HepG2 (cell line): Measurements from ENCODE around the gene PDE5A. TPM values are rescaled to one million over a fixed set of nuclear protein-coding genes. Genes with fewer than 3 reads are reported as not detected.

Experiments used
- ATAC-seq: fragments of 200-7000 bp; cut with Tn5 transposase; 3 replicates; pipeline ENCODE4 v1.9.1; 2020; ENCODE audit warnings: mild to moderate bottlenecking, moderate library complexity
- BruUV-seq: library from RNA; stranded (reverse); fragments of 400-500 nt; replicated peaks from 2 replicates; lab custom pipeline; 2021; lab: Mats Ljungman, UMichigan
- CTCF ChIA-PET: fragments of 300-600 bp; formaldehyde crosslinking; extraction: SDS; loops from one replicate; lab custom pipeline; 2021; ENCODE audit warnings: low total read pairs, inconsistent platforms, low intra/inter-chr PET ratio; lab: Yijun Ruan, JAX
- POLR2A ChIA-PET: fragments of 350-600 bp; sonication (Branson Sonifier 250); formaldehyde crosslinking; loops from one replicate; lab custom pipeline; 2020; ENCODE audit warnings: antibody characterized with exemption, inconsistent platforms; lab: Yijun Ruan, JAX
- DNase-seq: peaks from one replicate; pipeline ENCODE4 v3.0.0-alpha.2; 2015; ENCODE audit warnings: low spot score
- FAIRE-seq: peaks from 3 replicates; lab custom pipeline; 2011; peaks lifted over from hg19 to GRCh38; lab: Jason Lieb, UNC
- H2AFZ ChIP-seq: one replicate; pipeline ENCODE4 v1.6.1; 2011; ENCODE audit warnings: low read length, inconsistent platforms
- H3K27ac ChIP-seq: fragments of 300-600 bp; 3 replicates; pipeline ENCODE4 v1.8.0; 2011; ENCODE audit warnings: mixed run types, mild to moderate bottlenecking, mixed read lengths, low read length, inconsistent platforms; ENCODE audit not compliant: insufficient read depth; ENCODE audit errors: extremely low read length
- H3K27me3 ChIP-seq, 2 experiments: fragments of 200-600 bp in 1 of 2; 2 replicates in 1 of 2; 3 replicates in 1 of 2; pipeline versions ENCODE4 v1.6.0 to v1.8.0; 2011; ENCODE audit warnings: low read length in 2 of 2, mild to moderate bottlenecking in 2 of 2, moderate library complexity in 2 of 2, inconsistent platforms in 1 of 2; ENCODE audit not compliant: insufficient read depth in 2 of 2, control insufficient read depth in 1 of 2
- H3K36me3 ChIP-seq, 2 experiments: fragments of 200-600 bp in 1 of 2; replicated peaks in 1 of 2; 2 replicates in 1 of 2; 3 replicates in 1 of 2; pipeline versions ENCODE4 v1.5.1 to v1.8.0; 2011; ENCODE audit warnings: low read length in 2 of 2, inconsistent platforms in 1 of 2; ENCODE audit not compliant: insufficient read depth in 2 of 2, control insufficient read depth in 1 of 2
- H3K4me1 ChIP-seq: 2 replicates; pipeline ENCODE4 v1.5.1; 2012; ENCODE audit warnings: low read length, inconsistent platforms; ENCODE audit not compliant: insufficient read depth
- H3K4me2 ChIP-seq: 2 replicates; pipeline ENCODE4 v1.6.0; 2011; ENCODE audit warnings: low read depth, low read length, inconsistent platforms
- H3K4me3 ChIP-seq, 3 experiments: fragments of 200-600 bp in 1 of 3; sonication (generic), shearing (Covaris generic) in 1 of 3; replicated peaks in 1 of 3; 2 replicates each; pipeline ENCODE4 v1.5.1; 2011 to 2016; ENCODE audit warnings: low read length in 3 of 3, inconsistent platforms in 2 of 3, low read depth in 2 of 3, mild to moderate bottlenecking in 2 of 3, control low read depth in 1 of 3, mixed read lengths in 1 of 3; ENCODE audit not compliant: insufficient read depth in 1 of 3
- H3K79me2 ChIP-seq: one replicate; pipeline ENCODE4 v1.6.1; 2011; ENCODE audit warnings: low read length, inconsistent platforms; ENCODE audit not compliant: insufficient read depth
- H3K9ac ChIP-seq: 2 replicates; pipeline ENCODE4 v1.6.0; 2011; ENCODE audit warnings: mild to moderate bottlenecking, low read depth, low read length, inconsistent platforms; ENCODE audit not compliant: insufficient read depth
- H3K9me3 ChIP-seq: 2 replicates; pipeline ENCODE4 v1.5.1; 2012; ENCODE audit warnings: mild to moderate bottlenecking, low read length
- H4K20me1 ChIP-seq: 2 replicates; pipeline ENCODE4 v1.6.0; 2011; ENCODE audit warnings: inconsistent platforms, mild to moderate bottlenecking, low read length, moderate library complexity; ENCODE audit not compliant: insufficient read depth
- SIX1 ChIP-seq: sonication (generic); formaldehyde crosslinking; IDR thresholded peaks from 2 replicates; pipeline ENCODE4 v1.4.0; 2020; ENCODE audit warnings: missing genetic modification reagents, borderline replicate concordance
- SMARCC2 ChIP-seq: fragments of 450-650 bp; IDR thresholded peaks from 2 replicates; pipeline ENCODE4 v1.6.1; 2017; ENCODE audit warnings: antibody characterized with exemption, mild to moderate bottlenecking
- ZBTB10 ChIP-seq: sonication (generic); formaldehyde crosslinking; IDR thresholded peaks from 2 replicates; pipeline ENCODE4 v1.4.0; 2020; ENCODE audit warnings: missing genetic modification reagents, borderline replicate concordance
- ZKSCAN1 ChIP-seq: fragments of 150-350 bp; IDR thresholded peaks from 2 replicates; pipeline ENCODE4 v1.6.1; 2014; ENCODE audit warnings: low read length
- ZNF350 ChIP-seq: sonication (generic); formaldehyde crosslinking; IDR thresholded peaks from 2 replicates; pipeline ENCODE4 v1.4.0; 2020; ENCODE audit warnings: mild to moderate bottlenecking, low read depth, missing genetic modification reagents, borderline replicate concordance
- ZNF557 ChIP-seq: sonication (generic); formaldehyde crosslinking; IDR thresholded peaks from 2 replicates; pipeline ENCODE4 v1.4.0; 2020; ENCODE audit warnings: missing genetic modification reagents
- WGBS: methylation state at CpG from one replicate; pipeline ENCODE4 v1.1.6; 2017; ENCODE audit warnings: low lambda C conversion rate; 5-methylcytosine and 5-hydroxymethylcytosine counted together
- in situ Hi-C: cut with HindIII; loops from 2 replicates; pipeline ENCODE4 v1.10.0; 2017; ENCODE audit warnings: low pct_unique_long_range_greater_than_20kb; ENCODE audit not compliant: extremely low pct_ligation_motif_present
- intact Hi-C: fragments of 100-400 bp; cut with micrococcal nuclease; formaldehyde crosslinking; loops from one replicate; pipeline ENCODE4 v1.10.0; 2022; ENCODE audit not compliant: unreplicated experiment
- polyA plus RNA-seq, 8 experiments: library from polyadenylated mRNA; depleted of rRNA in 3 of 8; stranded (reverse) in 7 of 8; unstranded in 1 of 8; fragments of >200 nt; fragmentation: Illumina TruSeq in 4 of 8; extraction: Trizol in 4 of 8; gene quantifications; 2 replicates each; pipeline versions ENCODE4 v1.2.1 to v1.2.3, GENCODE V29; 2011 to 2016; ENCODE audit warnings: low read depth in 4 of 8, missing spikeins in 1 of 8, mixed read lengths in 1 of 8; ENCODE audit not compliant: insufficient read depth in 1 of 8
- total RNA-seq, 5 experiments: library from RNA; depleted of rRNA; stranded (reverse); fragments of >200 nt; fragmentation: Illumina TruSeq; extraction: Trizol; gene quantifications; 2 replicates each; pipeline ENCODE4 v1.2.3, GENCODE V29; 2016; ENCODE audit warnings: low read depth in 1 of 5
- TF ChIP-seq, protein P1 (sequence below): sonication (generic); formaldehyde crosslinking; IDR thresholded peaks from 2 replicates; pipeline ENCODE4 v1.5.1; 2020; ENCODE audit warnings: mild to moderate bottlenecking, missing genetic modification reagents, borderline replicate concordance

PDE5A gene
- total and polyA plus RNA-seq, 2 of the 13 experiments (the other 11 are each of a cell fraction or from before 2014, with no cell fraction given), result 0.22 to 0.44 TPM

DNA sequence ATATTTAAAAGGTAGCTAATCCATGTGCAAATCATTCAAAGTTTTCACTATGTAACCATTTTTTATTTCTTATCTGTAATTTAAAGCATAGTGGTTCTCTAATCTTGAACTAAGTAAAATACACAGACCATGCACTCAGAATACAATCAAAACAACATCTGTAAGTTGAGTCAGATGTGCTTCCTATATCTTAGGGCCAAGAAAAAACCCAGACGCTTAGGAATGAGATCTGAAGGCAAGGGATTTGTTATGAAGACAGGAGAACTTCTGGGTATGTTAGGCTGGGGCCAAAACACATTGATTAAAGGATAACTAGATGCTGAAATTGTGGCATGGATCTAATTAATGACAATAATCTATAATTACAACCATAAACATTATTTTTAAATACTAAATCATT, 120.3 kb downstream of the PDE5A start (continued):
- TF ChIP-seq, protein P1, sequence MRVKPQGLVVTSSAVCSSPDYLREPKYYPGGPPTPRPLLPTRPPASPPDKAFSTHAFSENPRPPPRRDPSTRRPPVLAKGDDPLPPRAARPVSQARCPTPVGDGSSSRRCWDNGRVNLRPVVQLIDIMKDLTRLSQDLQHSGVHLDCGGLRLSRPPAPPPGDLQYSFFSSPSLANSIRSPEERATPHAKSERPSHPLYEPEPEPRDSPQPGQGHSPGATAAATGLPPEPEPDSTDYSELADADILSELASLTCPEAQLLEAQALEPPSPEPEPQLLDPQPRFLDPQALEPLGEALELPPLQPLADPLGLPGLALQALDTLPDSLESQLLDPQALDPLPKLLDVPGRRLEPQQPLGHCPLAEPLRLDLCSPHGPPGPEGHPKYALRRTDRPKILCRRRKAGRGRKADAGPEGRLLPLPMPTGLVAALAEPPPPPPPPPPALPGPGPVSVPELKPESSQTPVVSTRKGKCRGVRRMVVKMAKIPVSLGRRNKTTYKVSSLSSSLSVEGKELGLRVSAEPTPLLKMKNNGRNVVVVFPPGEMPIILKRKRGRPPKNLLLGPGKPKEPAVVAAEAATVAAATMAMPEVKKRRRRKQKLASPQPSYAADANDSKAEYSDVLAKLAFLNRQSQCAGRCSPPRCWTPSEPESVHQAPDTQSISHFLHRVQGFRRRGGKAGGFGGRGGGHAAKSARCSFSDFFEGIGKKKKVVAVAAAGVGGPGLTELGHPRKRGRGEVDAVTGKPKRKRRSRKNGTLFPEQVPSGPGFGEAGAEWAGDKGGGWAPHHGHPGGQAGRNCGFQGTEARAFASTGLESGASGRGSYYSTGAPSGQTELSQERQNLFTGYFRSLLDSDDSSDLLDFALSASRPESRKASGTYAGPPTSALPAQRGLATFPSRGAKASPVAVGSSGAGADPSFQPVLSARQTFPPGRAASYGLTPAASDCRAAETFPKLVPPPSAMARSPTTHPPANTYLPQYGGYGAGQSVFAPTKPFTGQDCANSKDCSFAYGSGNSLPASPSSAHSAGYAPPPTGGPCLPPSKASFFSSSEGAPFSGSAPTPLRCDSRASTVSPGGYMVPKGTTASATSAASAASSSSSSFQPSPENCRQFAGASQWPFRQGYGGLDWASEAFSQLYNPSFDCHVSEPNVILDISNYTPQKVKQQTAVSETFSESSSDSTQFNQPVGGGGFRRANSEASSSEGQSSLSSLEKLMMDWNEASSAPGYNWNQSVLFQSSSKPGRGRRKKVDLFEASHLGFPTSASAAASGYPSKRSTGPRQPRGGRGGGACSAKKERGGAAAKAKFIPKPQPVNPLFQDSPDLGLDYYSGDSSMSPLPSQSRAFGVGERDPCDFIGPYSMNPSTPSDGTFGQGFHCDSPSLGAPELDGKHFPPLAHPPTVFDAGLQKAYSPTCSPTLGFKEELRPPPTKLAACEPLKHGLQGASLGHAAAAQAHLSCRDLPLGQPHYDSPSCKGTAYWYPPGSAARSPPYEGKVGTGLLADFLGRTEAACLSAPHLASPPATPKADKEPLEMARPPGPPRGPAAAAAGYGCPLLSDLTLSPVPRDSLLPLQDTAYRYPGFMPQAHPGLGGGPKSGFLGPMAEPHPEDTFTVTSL (CRISPR knock-in tag), result no peak
- TF ChIP-seq ZNF350, result no peak
- no peak for TF ChIP-seq ZKSCAN1
- TF ChIP-seq SMARCC2, result no peak

GRCh38 chr4:119506806-119507205, 121.8 kb downstream of the PDE5A start:
- no peaks in the 10 kb centered on the region for H3K79me2 ChIP-seq
- no peak overlapping the region for H2AFZ ChIP-seq
- CTCF ChIA-PET, result no interaction called here
- DNase-seq (no peak), ATAC-seq (no peak), FAIRE-seq (no peak)
- H3K27me3 ChIP-seq, result no peaks in the 10 kb centered on the region
- no TSS peak for BruUV-seq
- H4K20me1 ChIP-seq, result no peaks in the 10 kb centered on the region
- WGBS, result 97% methylated on average over 1 of the region's 1 CpG
- intact Hi-C loops (no loop called here), in situ Hi-C loops (no loop called here)
- H3K36me3 ChIP-seq, result peaks cover 5 to 12% of the 10 kb centered on the region in 2 experiments; a peak in 3 of 5 replicates
- H3K4me1 ChIP-seq, result peaks cover 44% of the 10 kb centered on the region
- no peak for TF ChIP-seq ZBTB10
- TF ChIP-seq SIX1 (CRISPR knock-in tag), result no peak
- TF ChIP-seq ZNF557, result no peak
- no peak overlapping the region for H3K9ac ChIP-seq
- no peak overlapping the region for H3K27ac ChIP-seq
- POLR2A ChIA-PET, result no interaction called here
- no peaks in the 10 kb centered on the region for H3K9me3 ChIP-seq
- H3K4me2 ChIP-seq, result no peak overlapping the region
- H3K4me3 ChIP-seq, result no peak overlapping the region
